Measurements from ENCODE around the gene KDELR3.

- TF ChIP-seq CTCF (IDR thresholded peaks at IDR 0.05 in 2 of 3, conservative IDR thresholded peaks at IDR 0.05 in 1 of 3; ENCODE audit: control insufficient read depth in 2 of 3, extremely low read depth in 1 of 3, insufficient read depth in 1 of 3, low read depth in 3 of 3, low read length in 3 of 3) = no peak
- no peak for TF ChIP-seq MTA2 (IDR thresholded peaks at IDR 0.05; ENCODE audit: low read depth)
- TF ChIP-seq ATF7 (IDR thresholded peaks at IDR 0.05; ENCODE audit: low read depth) = no peak
- TF ChIP-seq ZBTB33 (IDR thresholded peaks at IDR 0.05) = no peak
- TF ChIP-seq BHLHE40 (IDR thresholded peaks at IDR 0.05; ENCODE audit: borderline replicate concordance in 1 of 2, low read depth in 2 of 2, low read length in 1 of 2) = no peak
Measured at GRCh38 chr22:38437416-38437815, 30.5 kb upstream of the KDELR3 start.
